Effector CD4-positive, alpha-beta T cell (primary cell): Measurements from ENCODE around the gene HCFC1.

Experiments
- DNase-seq: peaks from one replicate; pipeline ENCODE4 v3.0.0-alpha.2; 2020

Gene HCFC1

GRCh38 chrX:153901753-153902140, 69.9 kb downstream of the HCFC1 start:
- DNase-seq = no peak

GRCh38 chrX:153900831-153901752, 70.5 kb downstream of the HCFC1 start:
- peak; percentile 45 for DNase-seq

GRCh38 chrX:153897899-153898298, 73.7 kb downstream of the HCFC1 start:
- DNase-seq = no peak
